RWPE1 (cell line): Measurements from ENCODE around the gene CSTF2T.

Experiments
- CTCF ChIA-PET: fragments of 350-600 bp; sonication (Branson Sonifier 250); formaldehyde crosslinking; extraction: SDS; loops from one replicate; lab custom pipeline; 2021; lab: Yijun Ruan, JAX
- POLR2A ChIA-PET: fragments of 400-600 bp; formaldehyde crosslinking; extraction: SDS; loops from one replicate; lab custom pipeline; 2020; ENCODE audit warnings: antibody characterized with exemption; ENCODE audit not compliant: low non-redundant PET; lab: Yijun Ruan, JAX
- DNase-seq: peaks from one replicate; pipeline ENCODE4 v3.0.0; 2012; ENCODE audit warnings: low spot score
- H3K27ac ChIP-seq: fragments of 450-650 bp; 2 replicates; pipeline ENCODE4 v1.5.1; 2017
- CTCF ChIP-seq: fragments of 450-650 bp; conservative IDR thresholded peaks from 2 replicates; pipeline ENCODE4 v1.5.1; 2017; ENCODE audit warnings: low read depth, mild to moderate bottlenecking

CSTF2T gene

GRCh38 chr10:51733057-51733456 lies 33.7 kb upstream of the CSTF2T start:
- DNase-seq, result no peak
- H3K27ac ChIP-seq, result no peak overlapping the region
- TF ChIP-seq CTCF, result no peak
- POLR2A ChIA-PET, result no interaction called here
- CTCF ChIA-PET, result no interaction called here

DNA sequence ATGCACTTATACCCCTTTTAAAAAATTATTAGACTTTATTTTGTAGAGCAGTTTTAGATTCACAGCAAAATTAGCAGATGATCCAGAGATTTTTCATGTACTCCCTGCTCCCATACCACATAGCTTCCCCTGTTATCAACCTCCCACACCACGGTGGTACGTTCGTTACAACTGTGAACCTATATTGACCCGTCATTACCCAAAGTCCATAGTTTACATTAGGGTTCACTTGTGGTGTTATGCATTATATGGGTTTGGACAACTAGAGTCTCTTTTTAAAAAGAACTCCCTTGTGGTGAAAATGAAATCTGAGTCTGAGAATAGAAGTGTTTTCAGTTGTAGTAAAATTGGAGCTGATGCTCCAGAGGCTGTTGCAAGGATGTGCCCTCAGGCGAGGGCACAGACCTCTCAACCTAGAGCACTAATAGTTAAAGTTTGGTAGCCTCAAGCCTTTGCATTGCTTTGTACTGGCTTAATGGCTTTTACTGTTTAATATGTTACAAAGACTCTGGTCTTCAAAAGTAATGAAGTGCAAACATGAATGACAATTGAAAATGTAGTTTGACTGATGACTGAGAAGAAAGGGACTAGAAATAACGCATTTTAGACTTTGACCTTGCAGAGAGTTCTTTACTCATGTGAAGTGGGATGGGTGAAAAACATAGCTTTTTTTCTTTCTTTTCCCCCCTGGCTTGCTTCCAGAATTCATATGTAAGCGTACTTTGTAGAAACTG lies 30.6 kb upstream of the CSTF2T start:
- TF ChIP-seq CTCF, result no peak
- H3K27ac ChIP-seq, result no peak overlapping the region
- ChIA-PET POLR2A (no interaction called here), CTCF (interaction anchor here (1.0 kb wide), 1 partner anchor 308 kb away, joined by 3 read pairs; no protein-coding TSS in a partner anchor)
- no peak for DNase-seq

- no peak for TF ChIP-seq CTCF
- POLR2A ChIA-PET, result no interaction called here
- CTCF ChIA-PET, result no interaction called here
- no peak for DNase-seq
- H3K27ac ChIP-seq, result no peak overlapping the region
Observed at GRCh38 chr10:51724038-51724437, 24.6 kb upstream of the CSTF2T start.

GRCh38 chr10:51718804-51719291 lies 19.5 kb upstream of the CSTF2T start:
- ChIA-PET POLR2A (no interaction called here), CTCF (no interaction called here)
- no peak for TF ChIP-seq CTCF
- H3K27ac ChIP-seq, result no peak overlapping the region
- DNase-seq, result peak; percentile 2

GRCh38 chr10:51716981-51717380 lies 17.6 kb upstream of the CSTF2T start:
- DNase-seq, result no peak
- TF ChIP-seq CTCF, result no peak
- CTCF ChIA-PET, result no interaction called here

DNA sequence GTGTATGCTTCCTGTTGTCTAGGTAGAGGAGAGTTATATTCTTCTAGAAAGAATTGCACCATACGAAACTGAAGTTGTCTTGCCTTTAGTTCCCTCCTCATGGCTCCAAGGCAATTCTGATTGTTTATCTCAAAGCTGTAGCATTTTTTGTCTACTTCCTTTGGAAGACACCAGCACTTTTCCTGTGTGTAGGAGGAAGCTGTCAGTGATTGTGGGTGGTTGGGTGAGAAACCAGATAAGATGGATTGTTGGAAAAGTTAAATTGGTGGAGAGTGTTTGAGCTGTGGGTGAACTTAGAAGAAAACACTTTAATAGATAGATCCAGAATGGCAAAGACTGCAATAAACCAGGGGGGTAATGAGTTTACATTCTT lies 12.1 kb upstream of the CSTF2T start:
- DNase-seq, result no peak
- TF ChIP-seq CTCF, result no peak
- ChIA-PET CTCF (no interaction called here), POLR2A (no interaction called here)
- H3K27ac ChIP-seq, result no peak overlapping the region

More at GRCh38 chr10:51716981-51717380, 17.6 kb upstream of the CSTF2T start:
- POLR2A ChIA-PET, result no interaction called here
- H3K27ac ChIP-seq, result no peak overlapping the region
